HG03342 (cell line): ENCODE results near the gene TP53BP2.
"Not testable (repeated sequence)": the region's sequence is repeated elsewhere in the genome, so short reads cannot be mapped to it uniquely, and the experiment has no call there.

Experiments used
- ATAC-seq: cut with Tn5 transposase; IDR thresholded peaks from one replicate; pipeline ENCODE4 v1.9.1; 2021; ENCODE audit warnings: mild to moderate bottlenecking, moderate library complexity; ENCODE audit not compliant: unreplicated experiment

Gene TP53BP2, protein sequence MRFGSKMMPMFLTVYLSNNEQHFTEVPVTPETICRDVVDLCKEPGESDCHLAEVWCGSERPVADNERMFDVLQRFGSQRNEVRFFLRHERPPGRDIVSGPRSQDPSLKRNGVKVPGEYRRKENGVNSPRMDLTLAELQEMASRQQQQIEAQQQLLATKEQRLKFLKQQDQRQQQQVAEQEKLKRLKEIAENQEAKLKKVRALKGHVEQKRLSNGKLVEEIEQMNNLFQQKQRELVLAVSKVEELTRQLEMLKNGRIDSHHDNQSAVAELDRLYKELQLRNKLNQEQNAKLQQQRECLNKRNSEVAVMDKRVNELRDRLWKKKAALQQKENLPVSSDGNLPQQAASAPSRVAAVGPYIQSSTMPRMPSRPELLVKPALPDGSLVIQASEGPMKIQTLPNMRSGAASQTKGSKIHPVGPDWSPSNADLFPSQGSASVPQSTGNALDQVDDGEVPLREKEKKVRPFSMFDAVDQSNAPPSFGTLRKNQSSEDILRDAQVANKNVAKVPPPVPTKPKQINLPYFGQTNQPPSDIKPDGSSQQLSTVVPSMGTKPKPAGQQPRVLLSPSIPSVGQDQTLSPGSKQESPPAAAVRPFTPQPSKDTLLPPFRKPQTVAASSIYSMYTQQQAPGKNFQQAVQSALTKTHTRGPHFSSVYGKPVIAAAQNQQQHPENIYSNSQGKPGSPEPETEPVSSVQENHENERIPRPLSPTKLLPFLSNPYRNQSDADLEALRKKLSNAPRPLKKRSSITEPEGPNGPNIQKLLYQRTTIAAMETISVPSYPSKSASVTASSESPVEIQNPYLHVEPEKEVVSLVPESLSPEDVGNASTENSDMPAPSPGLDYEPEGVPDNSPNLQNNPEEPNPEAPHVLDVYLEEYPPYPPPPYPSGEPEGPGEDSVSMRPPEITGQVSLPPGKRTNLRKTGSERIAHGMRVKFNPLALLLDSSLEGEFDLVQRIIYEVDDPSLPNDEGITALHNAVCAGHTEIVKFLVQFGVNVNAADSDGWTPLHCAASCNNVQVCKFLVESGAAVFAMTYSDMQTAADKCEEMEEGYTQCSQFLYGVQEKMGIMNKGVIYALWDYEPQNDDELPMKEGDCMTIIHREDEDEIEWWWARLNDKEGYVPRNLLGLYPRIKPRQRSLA

DNA sequence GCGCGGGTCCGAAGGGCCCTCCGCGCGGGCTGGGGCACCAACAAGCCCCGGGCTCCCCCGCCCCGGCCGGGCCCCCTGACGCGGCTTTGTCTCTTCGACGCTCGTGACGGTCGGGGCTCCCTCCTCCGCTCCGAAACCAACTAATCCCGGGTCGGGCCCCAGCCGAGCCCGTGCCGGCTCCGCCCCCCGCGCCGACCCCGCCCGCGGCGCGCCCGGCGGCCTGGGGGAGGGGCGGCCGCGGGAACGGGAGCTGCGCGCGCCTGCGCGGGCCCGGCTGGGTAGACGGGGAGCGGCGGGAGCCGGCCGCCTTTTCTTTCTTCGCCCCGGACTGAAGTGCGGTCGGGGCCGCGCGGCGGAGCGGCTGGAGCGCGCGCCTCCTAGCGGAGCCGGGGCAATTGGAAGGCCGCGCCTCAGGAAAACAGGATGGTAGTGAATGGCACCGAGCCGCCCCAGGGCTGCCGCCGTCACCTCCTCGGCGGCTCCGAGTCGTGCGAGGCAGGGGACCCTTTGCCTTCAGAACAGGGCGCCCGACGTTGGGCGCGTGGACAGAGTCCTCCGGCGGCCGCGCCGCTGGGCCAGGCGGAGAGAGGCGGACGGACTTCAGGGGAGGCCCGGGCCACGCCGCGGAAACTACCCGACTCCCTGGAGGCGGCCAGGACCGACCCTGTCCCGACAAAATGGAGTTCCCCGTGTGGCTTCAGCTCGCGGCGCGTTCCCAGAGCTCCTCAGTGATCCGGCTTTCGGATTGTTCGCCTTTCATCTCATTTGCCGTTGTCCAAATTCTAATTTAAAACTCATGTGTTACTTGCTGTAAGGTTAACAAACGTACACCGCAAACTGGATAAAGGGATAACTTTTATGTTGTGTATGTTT, at the start of gene TP53BP2:
Gene TP53BP2, minus strand, starts transcription at position 138 of the 873 bp plus-strand sequence. CDS start 267 bp downstream, outside the sequence.
- peak; percentile 70 for ATAC-seq

DNA sequence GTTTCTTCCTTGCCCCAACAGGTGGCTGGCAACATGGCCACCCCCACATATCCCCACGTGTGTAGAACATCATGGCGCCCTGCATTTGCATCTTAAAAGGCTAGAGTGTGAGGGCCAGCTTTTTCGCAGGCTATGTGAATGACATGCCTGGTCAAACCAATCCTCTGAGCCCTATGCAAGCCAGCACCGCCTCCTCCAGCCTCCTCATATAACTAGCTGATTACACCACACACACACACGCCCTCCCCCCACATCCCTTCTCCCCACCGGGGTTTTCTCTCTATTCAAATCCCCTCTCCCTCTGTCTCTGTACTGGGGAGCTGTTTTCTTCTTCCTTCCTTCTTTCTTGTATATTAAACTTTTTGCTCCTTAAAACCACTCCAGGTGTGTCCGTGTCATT, 44.7 kb upstream of the TP53BP2 start:
- ATAC-seq = not testable (repeated sequence)

DNA sequence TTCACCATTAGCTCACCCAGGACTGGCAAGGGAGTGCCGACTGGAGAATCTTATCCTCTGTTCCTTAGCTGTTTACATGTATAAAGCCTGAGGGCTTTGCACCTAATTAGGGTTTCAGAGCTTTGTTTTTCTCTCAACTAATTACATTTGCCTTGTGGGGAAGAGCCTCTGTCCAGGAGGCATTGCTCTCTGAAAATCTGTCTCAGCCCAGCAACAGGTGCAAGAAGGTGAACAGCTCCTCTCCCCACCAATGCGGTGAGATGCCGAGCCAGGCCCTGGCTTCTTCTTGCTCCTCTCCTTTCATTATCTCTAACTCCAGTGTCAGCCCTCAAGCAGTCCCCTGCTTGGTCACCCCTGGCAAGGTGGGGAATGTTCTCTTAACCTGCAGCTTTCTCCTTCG, 43.6 kb upstream of the TP53BP2 start:
- not testable (repeated sequence) for ATAC-seq

DNA sequence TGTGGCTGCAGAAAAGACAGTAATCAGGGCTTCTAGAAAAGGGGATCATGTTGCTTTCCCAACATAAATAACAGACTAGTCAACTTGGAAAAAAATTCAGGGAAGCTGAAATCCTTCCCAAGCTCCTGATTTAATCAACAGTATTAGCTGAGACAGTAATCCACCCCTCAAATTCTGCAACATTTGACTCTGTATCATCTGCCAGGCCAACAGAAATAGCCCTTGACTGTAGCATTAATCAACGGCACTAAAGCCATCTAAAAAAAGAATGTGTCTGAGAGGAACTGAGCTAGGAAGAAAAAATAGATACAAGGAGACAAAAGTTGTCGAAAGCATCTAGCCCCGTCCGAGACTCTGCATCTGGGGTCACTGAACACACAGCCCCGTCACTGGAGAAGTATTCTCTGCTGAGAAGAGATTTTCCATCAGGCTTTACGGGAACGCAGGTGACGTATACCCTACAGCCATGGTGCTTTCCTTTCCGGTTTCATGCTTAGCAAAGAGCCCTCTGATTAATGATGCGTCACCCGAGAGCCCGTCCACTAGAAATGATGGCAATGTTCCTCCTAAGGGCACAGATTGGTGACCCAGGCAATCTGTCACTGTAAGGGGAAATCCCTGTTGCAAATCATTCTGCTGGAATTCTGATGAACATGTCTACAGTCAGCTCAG, 42.1 kb upstream of the TP53BP2 start:
- ATAC-seq = no peak

DNA sequence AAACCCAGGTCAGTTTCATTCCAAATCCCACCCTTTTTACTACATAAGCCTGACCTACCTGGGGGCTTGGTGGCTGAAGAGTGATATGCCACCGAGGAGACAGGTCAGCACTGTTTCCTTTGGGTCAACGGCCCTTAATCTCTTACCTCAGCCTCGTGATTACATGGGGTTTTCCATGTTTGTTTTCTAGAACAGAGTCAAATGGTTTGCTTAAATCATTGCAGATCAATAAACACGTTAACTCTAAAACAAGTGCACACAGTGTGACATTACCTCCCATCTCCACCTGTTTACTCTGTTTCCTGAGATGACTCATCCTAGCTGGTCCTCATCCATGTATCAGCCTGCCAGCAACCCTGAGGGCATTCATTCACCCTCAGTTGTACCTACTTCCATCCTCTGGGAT, 40.8 kb upstream of the TP53BP2 start:
- ATAC-seq = no peak

DNA sequence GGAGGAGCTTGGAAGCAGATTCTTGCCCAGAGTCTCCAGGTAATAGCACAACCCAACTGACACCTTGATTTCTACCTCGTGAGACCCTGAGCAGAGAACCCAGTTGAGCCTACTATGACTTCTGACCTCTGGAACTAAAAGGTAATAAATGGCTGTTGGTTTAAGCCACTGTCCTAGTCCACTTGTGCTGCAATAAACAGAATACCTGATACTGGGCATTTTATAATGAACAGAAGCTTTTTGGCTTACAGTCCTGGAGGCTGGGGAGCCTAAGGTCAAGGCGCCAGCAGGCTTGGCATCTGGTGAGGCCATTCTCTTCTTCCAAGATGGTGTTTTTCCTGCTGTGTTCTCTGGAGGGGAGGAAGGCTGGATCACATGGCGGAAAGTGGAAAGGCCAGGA, 39.9 kb upstream of the TP53BP2 start:
- no peak for ATAC-seq

DNA sequence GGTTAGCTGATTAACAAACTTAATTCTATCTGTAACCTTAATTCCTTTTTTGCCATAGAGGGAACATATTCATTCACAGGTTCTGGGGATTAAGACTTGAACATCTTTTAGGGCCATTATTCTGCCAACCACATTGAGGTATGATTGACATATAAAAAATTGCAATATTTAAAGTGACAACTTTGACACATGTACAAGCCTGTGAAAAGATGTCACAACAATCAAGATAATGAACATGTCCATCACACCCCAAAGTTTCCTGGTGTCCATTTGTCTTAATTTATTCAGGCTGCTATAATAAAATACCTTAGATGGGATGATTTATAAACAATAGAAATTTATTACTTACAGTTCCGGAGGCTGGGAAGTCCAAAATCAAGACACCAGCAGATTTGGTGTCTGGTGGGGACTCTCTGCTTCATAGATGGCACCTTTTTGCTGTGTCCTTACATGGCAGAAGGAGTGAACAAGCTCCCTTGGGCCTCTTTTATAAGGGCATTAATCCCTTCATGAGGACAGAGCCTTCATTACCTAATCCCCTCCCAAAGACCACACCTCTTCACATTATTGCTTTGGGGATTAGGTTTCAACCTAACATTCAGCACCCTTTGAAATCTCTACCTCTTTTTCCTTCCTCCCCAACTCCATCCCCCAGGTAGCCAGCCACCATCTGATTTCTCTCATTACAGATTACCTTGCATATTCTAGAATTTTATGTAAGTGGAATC, 33.0 kb upstream of the TP53BP2 start:
- no peak for ATAC-seq

DNA sequence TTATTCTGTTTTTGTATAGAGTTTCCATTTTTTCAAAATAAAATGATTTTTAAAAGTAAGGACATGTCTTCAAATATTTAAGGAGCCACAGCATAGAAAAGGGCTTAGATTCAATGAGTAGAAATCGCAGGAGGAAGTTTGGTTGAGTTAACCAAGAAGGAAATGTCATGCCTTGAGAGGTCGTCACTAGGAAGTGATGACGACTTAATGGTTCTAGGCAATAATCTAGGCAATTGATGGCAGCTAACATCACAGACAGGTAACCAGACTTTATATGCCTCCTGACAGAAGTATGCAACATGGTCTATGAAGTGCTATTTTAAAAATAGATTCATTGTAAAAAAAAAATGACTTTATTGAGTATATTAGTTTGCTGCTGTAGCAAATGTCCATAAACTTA, 32.1 kb upstream of the TP53BP2 start:
- ATAC-seq = no peak

DNA sequence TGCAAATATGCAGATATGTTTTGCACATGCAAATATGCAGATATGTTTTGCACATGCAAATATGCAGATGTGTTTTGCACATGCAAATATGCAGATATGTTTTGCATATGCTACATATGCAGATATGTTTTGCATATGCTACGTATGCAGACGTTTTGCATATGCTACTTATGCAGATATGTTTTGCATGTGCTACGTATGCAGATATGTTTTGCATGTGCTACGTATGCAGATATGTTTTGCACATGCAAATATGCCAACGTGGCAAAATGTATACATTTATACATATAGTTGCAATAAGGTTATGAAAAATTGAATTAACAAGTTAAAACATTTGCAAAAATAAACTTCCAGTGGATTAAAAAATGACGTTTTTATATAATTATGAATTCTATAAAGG, 30.8 kb upstream of the TP53BP2 start:
- no peak for ATAC-seq

DNA sequence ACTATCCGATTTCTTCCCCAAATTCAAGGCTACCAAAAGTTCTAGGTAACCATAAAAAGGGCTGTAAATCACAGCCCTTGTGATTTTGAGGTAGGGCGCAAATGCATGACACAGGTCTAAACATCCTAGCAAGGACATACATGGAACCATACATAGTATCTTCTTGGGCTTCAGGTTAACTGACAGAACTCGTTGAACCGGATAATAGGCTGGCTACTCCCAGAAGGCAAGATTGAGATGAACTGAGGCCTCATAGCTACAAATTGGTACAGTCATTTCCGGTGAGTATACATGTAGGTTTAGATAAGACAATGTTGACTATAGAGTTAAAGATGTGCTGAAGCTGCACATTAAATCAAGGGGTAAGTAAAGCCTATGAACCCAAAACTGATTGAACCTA, 27.3 kb upstream of the TP53BP2 start:
- ATAC-seq = no peak

DNA sequence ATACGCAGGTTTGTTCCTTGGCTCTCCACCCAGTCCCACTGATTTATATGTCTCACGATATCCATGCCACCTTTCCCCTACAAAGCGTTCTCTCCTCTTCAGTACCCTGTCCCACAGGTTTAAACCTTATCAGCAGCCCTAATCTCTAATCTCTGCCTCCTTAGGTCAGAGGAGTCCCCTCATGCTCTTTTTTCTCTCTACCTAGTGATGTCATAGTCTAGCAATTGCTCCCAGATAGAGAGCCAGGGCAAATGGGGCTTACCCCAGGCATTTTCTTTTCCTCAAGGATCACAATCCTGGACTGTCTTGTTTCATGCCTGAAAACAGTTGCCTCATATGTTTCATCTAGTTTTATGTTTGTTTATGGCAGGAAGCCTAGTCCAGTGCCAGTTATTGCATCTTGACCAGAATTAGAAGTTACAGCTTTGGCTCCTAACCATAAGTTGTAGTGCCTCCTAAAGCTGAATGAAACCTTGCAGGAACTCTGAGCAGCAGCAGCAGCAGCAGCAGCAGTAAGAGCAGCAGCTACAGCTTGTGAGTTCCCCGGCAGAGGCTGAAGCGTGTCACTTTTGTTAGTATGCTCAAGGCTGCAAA, 26.7 kb upstream of the TP53BP2 start:
- ATAC-seq = no peak

DNA sequence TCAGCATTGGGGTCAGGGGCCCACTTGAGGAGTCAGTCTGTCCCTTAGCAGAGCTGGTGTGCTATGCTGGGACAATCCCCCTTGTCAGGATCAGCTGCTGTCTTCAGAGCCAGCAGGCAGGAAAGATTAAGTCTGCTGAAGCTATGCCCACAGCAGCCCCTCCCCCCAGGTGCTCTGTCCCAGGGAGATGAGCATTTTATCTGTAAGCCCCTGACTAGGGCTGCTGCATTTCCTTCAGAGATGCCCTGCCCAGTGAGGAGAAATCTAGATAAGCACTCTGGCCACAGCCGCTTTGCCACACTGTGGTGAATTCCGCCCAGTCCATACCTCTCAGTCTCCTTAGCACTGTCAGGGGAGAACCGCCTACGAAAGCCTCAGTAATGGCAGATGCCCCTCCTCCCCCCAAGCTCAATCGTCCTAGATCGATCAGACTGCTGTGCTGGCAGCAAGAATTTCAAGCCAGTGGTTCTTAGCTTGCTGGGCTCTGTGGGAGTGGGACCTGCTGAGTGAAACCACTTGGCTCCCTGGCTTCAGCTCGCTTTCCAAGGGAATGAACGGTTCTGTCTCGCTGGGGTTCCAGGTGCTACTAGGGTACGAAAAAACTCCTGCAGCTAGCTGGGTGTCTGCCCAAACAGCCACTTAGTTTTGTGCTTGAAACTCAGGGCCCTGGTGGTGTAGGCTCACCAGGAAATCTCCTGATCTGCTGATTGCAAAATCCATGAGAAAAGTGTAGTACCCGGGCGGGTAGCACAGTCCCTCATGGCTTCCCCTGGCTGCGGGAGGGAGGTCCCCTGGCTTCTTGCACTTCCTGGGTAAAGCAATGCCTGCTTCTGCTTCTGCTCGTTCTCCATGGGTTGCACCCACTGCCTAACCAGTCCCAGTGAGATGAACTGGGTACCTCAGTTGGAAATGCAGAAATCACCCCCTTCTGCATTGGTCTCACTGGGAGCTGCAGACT, 25.1 kb upstream of the TP53BP2 start:
- no peak for ATAC-seq

DNA sequence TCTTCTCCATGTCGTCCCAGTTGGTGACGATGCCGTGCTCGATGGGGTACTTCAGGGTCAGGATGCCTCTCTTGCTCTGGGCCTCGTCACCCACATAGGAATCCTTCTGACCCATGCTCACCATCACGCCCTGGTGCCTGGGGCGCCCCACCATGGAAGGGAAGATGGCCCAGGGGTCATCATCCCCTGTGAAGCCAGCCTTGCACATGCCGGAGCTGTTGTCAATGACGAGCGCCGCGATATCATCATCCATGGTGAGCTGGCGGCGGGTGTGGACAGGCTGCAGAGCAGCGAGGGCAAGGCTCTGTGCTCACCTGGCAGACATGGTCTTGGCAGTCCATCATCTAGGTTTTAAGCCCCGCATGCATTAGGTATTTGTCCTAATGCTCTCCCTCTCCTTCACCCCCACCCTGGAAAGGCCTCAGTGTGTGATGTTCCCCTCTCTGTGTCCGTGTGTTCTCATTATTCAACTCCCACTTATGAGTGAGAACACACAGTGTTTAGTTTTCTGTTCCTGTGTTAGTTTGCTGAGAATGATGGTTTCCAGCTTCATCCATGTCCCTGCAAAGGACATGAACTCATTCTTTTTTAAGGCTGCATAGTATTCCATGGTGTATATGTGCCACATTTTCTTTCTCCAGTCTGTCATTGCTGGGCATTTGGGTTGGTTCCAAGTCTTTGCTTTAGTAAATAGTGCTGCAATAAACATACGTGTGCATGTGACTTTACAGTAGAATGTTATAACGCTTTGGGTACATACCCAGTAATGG, 19.0 kb upstream of the TP53BP2 start:
- not testable (repeated sequence) for ATAC-seq

DNA sequence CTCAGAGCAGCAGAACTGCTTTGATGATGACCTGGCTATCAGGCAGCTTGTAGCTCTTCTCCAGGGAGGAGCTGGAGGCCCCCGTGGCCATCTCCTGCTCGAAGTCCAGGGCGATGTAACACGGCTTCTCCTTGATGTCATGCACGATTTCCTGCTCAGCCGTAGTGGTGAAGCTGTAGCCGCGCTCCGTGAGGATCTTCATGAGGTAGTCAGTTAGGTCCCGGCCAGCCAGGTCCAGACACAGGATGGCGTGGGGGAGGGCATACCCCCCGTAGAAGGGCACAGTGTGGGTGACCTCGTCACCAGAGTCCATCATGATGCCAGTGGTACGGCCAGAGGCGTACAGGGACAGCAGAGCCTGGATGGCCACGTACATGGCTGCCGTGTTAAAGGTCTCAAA, 18.3 kb upstream of the TP53BP2 start:
- no peak for ATAC-seq

DNA sequence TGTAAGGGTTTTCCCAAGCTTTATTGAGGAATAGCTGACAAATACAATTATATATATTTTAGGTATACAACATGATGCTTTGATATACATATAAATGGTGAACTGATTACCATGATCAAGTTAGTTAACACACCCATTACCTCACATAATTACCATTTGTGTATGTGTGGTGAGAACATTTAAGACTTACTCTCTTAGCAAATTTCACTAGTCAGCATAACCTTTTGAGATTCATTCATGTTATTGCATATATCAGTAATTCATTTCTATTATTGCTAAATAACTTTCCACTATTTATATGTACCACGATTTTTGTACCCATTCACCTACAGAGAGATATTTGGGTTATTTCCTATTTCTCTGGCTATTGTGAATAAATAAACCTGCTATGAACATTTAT, 16.2 kb upstream of the TP53BP2 start:
- ATAC-seq = no peak

DNA sequence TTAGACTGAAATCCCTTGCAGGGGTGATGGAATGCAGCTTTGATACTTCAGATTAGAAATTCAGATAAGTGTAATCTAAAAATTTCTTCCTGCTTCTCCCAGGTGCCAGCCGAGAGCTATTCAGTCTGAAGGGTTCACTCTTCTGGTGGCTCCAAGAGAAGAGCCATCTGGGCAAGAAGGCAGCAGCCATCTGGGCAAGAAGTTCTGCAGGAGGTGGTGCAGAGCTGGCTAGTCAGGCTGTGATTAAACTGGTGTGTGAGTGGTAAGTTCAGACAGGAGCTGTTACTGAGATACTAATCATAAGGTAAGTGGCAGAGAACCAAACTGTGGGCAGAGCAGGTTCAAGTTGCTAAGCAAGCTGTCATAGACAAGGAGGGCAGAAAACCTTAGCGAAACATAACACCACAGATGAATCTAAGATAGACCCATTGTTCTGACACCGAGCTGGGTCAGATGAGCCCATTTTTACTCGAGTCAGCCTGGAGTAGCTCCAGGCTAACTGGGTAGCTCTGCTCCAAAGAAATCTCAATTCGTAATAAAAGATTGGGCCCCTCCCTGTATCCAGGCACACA, 14.4 kb upstream of the TP53BP2 start:
- ATAC-seq = no peak

DNA sequence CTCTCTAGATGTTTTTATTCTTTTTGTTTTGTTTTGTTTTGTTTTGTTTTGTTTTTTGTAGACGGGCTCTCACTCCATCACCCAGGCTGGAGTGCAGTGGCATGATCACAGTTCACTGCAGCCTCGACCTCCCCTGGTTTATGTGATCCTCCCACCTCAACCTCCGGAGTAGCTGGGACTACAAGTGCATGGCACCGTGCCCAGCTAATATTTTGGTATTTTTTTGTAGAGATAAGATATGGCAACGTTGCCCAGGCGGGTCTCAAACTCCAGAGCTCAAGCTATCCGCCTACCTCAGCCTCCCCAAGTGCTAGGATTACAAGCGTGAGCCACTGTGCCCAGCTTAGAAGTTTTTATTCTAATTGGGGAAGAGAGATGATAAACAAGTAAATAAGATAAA, 13.3 kb upstream of the TP53BP2 start:
- ATAC-seq = no peak
